GM12878 (cell line): ENCODE data around the gene LGALS4. TPM values are rescaled to one million over a fixed set of nuclear protein-coding genes. Genes with fewer than 3 reads are reported as not detected.

Experiments
- ATAC-seq: fragments of 200-7000 bp; cut with Tn5 transposase; 3 replicates; pipeline ENCODE4 v1.9.1; 2020; ENCODE audit warnings: mild to moderate bottlenecking, moderate library complexity
- BruUV-seq: library from RNA; stranded (reverse); fragments of 400-500 nt; replicated peaks from 2 replicates; lab custom pipeline; 2021; lab: Mats Ljungman, UMichigan
- CTCF ChIA-PET: fragments of 300-600 bp; sonication (Branson Sonifier 250); formaldehyde crosslinking; extraction: SDS; loops from one replicate; lab custom pipeline; 2021; ENCODE audit warnings: inconsistent platforms; lab: Yijun Ruan, JAX
- POLR2A ChIA-PET: fragments of 350-600 bp; formaldehyde crosslinking; extraction: SDS; loops from one replicate; lab custom pipeline; 2021; ENCODE audit warnings: inconsistent platforms; lab: Charles Lee
- RAD21 ChIA-PET: fragments of 300-600 bp; sonication (Branson Sonifier 250); formaldehyde crosslinking; loops from one replicate; lab custom pipeline; 2023; ENCODE audit warnings: antibody characterized with exemption; ENCODE audit not compliant: unreplicated experiment; lab: Charles Lee
- SMC1A ChIA-PET: fragments of 300-600 bp; sonication (Branson Sonifier 250); formaldehyde crosslinking; loops from one replicate; lab custom pipeline; 2023; ENCODE audit not compliant: unreplicated experiment, uncharacterized antibody; lab: Charles Lee
- DNase-seq: peaks from one replicate; pipeline ENCODE4 v3.0.0-alpha.2; 2011; ENCODE audit warnings: low read depth, low spot score
- FAIRE-seq: peaks from 3 replicates; lab custom pipeline; 2011; peaks lifted over from hg19 to GRCh38; lab: Jason Lieb, UNC
- H2AFZ ChIP-seq: 2 replicates; pipeline ENCODE4 v1.6.0; 2011; ENCODE audit warnings: low read depth, low read length, control low read depth; ENCODE audit not compliant: control insufficient read depth
- H3K27ac ChIP-seq: 2 replicates; pipeline ENCODE4 v1.5.1; 2011; ENCODE audit warnings: control low read depth; ENCODE audit not compliant: control insufficient read depth, insufficient read depth
- H3K27me3 ChIP-seq, 2 experiments: replicated peaks in 1 of 2; 2 replicates each; pipeline versions ENCODE4 v1.6.0 to v1.6.1; 2011; ENCODE audit warnings: low read length in 1 of 2; ENCODE audit not compliant: control insufficient read depth in 2 of 2, insufficient read depth in 2 of 2
- H3K36me3 ChIP-seq, 2 experiments: 2 replicates each; pipeline ENCODE4 v1.5.1; 2011; ENCODE audit warnings: low read length in 1 of 2; ENCODE audit not compliant: control insufficient read depth in 2 of 2, insufficient read depth in 2 of 2
- H3K4me1 ChIP-seq: 2 replicates; pipeline ENCODE4 v1.6.1; 2011; ENCODE audit warnings: mild to moderate bottlenecking, low read length, moderate library complexity, mixed read lengths; ENCODE audit not compliant: control insufficient read depth, insufficient read depth
- H3K4me2 ChIP-seq: 2 replicates; pipeline ENCODE4 v1.6.0; 2011; ENCODE audit warnings: control low read depth; ENCODE audit not compliant: control insufficient read depth, insufficient read depth
- H3K4me3 ChIP-seq: fragments of 200-600 bp; sonication (generic); 2 replicates; pipeline ENCODE4 v1.5.1; 2016
- H3K79me2 ChIP-seq: 2 replicates; pipeline ENCODE4 v1.6.0; 2011; ENCODE audit warnings: low read length; ENCODE audit not compliant: control insufficient read depth, insufficient read depth
- H3K9ac ChIP-seq: 2 replicates; pipeline ENCODE4 v1.8.0; 2011; ENCODE audit warnings: low read length, control low read depth, mixed read lengths; ENCODE audit not compliant: control insufficient read depth, insufficient read depth
- H3K9me3 ChIP-seq: replicated peaks from 3 replicates; pipeline ENCODE4 v1.5.1; 2011; ENCODE audit warnings: mild to moderate bottlenecking, low read length; ENCODE audit not compliant: control insufficient read depth, insufficient read depth
- H4K20me1 ChIP-seq: 2 replicates; pipeline ENCODE4 v1.6.0; 2011; ENCODE audit not compliant: control insufficient read depth, insufficient read depth
- CBX3 ChIP-seq: fragments of 200-600 bp; sonication (generic); IDR thresholded peaks from 2 replicates; pipeline ENCODE4 v1.6.1; 2016; ENCODE audit warnings: low read depth, borderline replicate concordance
- CBX5 ChIP-seq: sonication (generic); IDR thresholded peaks from 2 replicates; pipeline ENCODE4 v1.6.1; 2016; ENCODE audit warnings: low read depth, moderate library complexity, mild to moderate bottlenecking, inconsistent platforms
- CHD1 ChIP-seq: IDR thresholded peaks from 2 replicates; pipeline ENCODE4 v1.6.1; 2012; ENCODE audit warnings: low read depth, low read length, improper control_type of control experiment
- CHD2 ChIP-seq: IDR thresholded peaks from 2 replicates; pipeline ENCODE4 v1.6.1; 2011; ENCODE audit warnings: low read depth, low read length, improper control_type of control experiment, borderline replicate concordance
- KDM1A ChIP-seq: fragments of 200-600 bp; sonication (generic); IDR thresholded peaks from 2 replicates; pipeline ENCODE4 v1.6.1; 2016; ENCODE audit warnings: borderline replicate concordance
- MTA3 ChIP-seq: IDR thresholded peaks from 2 replicates; pipeline ENCODE4 v1.6.1; 2012; ENCODE audit warnings: low read length, inconsistent platforms, borderline replicate concordance
- MXI1 ChIP-seq: fragments of 150-350 bp; IDR thresholded peaks from 2 replicates; pipeline ENCODE4 v1.6.1; 2011; ENCODE audit warnings: low read depth, mild to moderate bottlenecking, inconsistent platforms, low read length, improper control_type of control experiment
- MYB ChIP-seq: fragments of 150-350 bp; IDR thresholded peaks from 2 replicates; pipeline ENCODE4 v1.6.1; 2014; ENCODE audit warnings: mild to moderate bottlenecking, low read depth, low read length, borderline replicate concordance
- NFIC ChIP-seq: IDR thresholded peaks from 2 replicates; pipeline ENCODE4 v1.6.1; 2012; ENCODE audit warnings: low read depth, mild to moderate bottlenecking, inconsistent platforms, low read length, moderate library complexity
- NR2C2 ChIP-seq: IDR thresholded peaks from 2 replicates; pipeline ENCODE4 v1.6.1; 2011; ENCODE audit warnings: borderline replicate concordance, low read depth; ENCODE audit not compliant: control insufficient read depth, insufficient read length
- PML ChIP-seq: IDR thresholded peaks from 2 replicates; pipeline ENCODE4 v1.6.1; 2012; ENCODE audit warnings: low read length, inconsistent platforms
- SREBF1 ChIP-seq: IDR thresholded peaks from 2 replicates; pipeline ENCODE4 v1.6.1; 2012; ENCODE audit warnings: mild to moderate bottlenecking, low read length
- STAT3 ChIP-seq: IDR thresholded peaks from 2 replicates; pipeline ENCODE4 v1.6.1; 2011; ENCODE audit warnings: low read depth, low read length, improper control_type of control experiment
- SUZ12 ChIP-seq: fragments of 200-600 bp; sonication (generic); IDR thresholded peaks from one replicate; pipeline ENCODE4 v1.6.1; 2018; ENCODE audit warnings: antibody characterized with exemption, mild to moderate bottlenecking; ENCODE audit not compliant: unreplicated experiment
- WGBS: methylation state at CpG from one replicate; pipeline ENCODE4 v1.1.6; 2016; ENCODE audit warnings: low lambda C conversion rate; ENCODE audit not compliant: insufficient replicate concordance, insufficient coverage; ENCODE audit errors: missing lambda C conversion rate; 5-methylcytosine and 5-hydroxymethylcytosine counted together
- in situ Hi-C: fragments of 300-500 bp; cut with MboI; formaldehyde crosslinking; loops from 9 replicates; pipeline ENCODE4 v1.14.3; 2018; ENCODE audit warnings: mixed read lengths
- intact Hi-C: fragments of 100-400 bp; cut with micrococcal nuclease; formaldehyde crosslinking; loops from one replicate; pipeline ENCODE4 v1.14.2; 2022; ENCODE audit not compliant: unreplicated experiment
- polyA plus RNA-seq, 11 experiments: library from polyadenylated mRNA; depleted of rRNA in 4 of 11; unstranded in 6 of 11; stranded (reverse) in 5 of 11; fragments of >200 nt; fragmentation: Nextera tagmentation in 4 of 11; fragmentation: Illumina TruSeq in 1 of 11; extraction: Ambion mirVana in 4 of 11; extraction: Trizol in 1 of 11; gene quantifications; 1 replicate in 1 of 11; 2 replicates in 10 of 11; pipeline versions ENCODE4 v1.2.1 to v1.2.3, GENCODE V29; 2011 to 2016; ENCODE audit warnings: inconsistent platforms in 2 of 11, missing spikeins in 2 of 11, low read depth in 1 of 11
- total RNA-seq, 4 experiments: library from RNA; depleted of rRNA in 3 of 4; stranded (reverse); fragments of >200 nt in 3 of 4; fragmentation: Illumina TruSeq in 1 of 4; extraction: Trizol in 1 of 4; gene quantifications; 2 replicates each; pipeline versions ENCODE4 v1.2.1 to v1.2.3, GENCODE V29; 2013 to 2021
- TF ChIP-seq, protein P1 (sequence below): fragments of 450-650 bp; IDR thresholded peaks from 2 replicates; pipeline ENCODE4 v1.6.1; 2017; ENCODE audit warnings: antibody characterized with exemption, mild to moderate bottlenecking, moderate library complexity

The LGALS4 gene
- total and polyA plus RNA-seq, 10 of the 15 experiments (the other 5 are each of a cell fraction or from before 2014, with no cell fraction given), result 0.13 to 2.1 (median 0.26) TPM; not detected in 4

- no peaks in the 10 kb centered on the region; a peak in 2 of 4 replicates for H3K27me3 ChIP-seq
- FAIRE-seq, result no peak
- H3K79me2 ChIP-seq, result no peaks in the 10 kb centered on the region
- ChIA-PET CTCF (no interaction called here), SMC1A (no interaction called here), RAD21 (no interaction called here), POLR2A (no interaction called here)
- no peak for DNase-seq
- ATAC-seq, result no peak
- no peaks in the 10 kb centered on the region for H4K20me1 ChIP-seq
- H3K4me2 ChIP-seq, result no peak overlapping the region
- H3K9ac ChIP-seq, result no peak overlapping the region
- intact Hi-C loops (loop anchor here (10.0 kb wide), 1 partner anchor 100 kb away; no protein-coding TSS in a partner anchor), in situ Hi-C loops (no loop called here)
- H3K9me3 ChIP-seq, result no peaks in the 10 kb centered on the region
- no peak overlapping the region for H2AFZ ChIP-seq
- no TSS peak for BruUV-seq
- H3K4me1 ChIP-seq, result no peaks in the 10 kb centered on the region
- H3K27ac ChIP-seq, result no peak overlapping the region
- 72% methylated on average over 7 of the region's 7 CpGs for WGBS
- H3K36me3 ChIP-seq, result no peaks in the 10 kb centered on the region
- no peak for TF ChIP-seq CHD1
- no peak for TF ChIP-seq NR2C2
- TF ChIP-seq, protein P1, sequence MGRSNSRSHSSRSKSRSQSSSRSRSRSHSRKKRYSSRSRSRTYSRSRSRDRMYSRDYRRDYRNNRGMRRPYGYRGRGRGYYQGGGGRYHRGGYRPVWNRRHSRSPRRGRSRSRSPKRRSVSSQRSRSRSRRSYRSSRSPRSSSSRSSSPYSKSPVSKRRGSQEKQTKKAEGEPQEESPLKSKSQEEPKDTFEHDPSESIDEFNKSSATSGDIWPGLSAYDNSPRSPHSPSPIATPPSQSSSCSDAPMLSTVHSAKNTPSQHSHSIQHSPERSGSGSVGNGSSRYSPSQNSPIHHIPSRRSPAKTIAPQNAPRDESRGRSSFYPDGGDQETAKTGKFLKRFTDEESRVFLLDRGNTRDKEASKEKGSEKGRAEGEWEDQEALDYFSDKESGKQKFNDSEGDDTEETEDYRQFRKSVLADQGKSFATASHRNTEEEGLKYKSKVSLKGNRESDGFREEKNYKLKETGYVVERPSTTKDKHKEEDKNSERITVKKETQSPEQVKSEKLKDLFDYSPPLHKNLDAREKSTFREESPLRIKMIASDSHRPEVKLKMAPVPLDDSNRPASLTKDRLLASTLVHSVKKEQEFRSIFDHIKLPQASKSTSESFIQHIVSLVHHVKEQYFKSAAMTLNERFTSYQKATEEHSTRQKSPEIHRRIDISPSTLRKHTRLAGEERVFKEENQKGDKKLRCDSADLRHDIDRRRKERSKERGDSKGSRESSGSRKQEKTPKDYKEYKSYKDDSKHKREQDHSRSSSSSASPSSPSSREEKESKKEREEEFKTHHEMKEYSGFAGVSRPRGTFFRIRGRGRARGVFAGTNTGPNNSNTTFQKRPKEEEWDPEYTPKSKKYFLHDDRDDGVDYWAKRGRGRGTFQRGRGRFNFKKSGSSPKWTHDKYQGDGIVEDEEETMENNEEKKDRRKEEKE, result no peak
- no peak for TF ChIP-seq NFIC
- TF ChIP-seq KDM1A, result no peak
- no peak for TF ChIP-seq CBX3
- TF ChIP-seq SREBF1, result no peak
- TF ChIP-seq CBX5, result no peak
- no peak for TF ChIP-seq MTA3
- TF ChIP-seq PML, result no peak
- no peak for TF ChIP-seq MYB
- no peak for TF ChIP-seq SUZ12
- TF ChIP-seq STAT3, result no peak
- no peak for TF ChIP-seq MXI1
- no peak for TF ChIP-seq CHD2
- no peak overlapping the region for H3K4me3 ChIP-seq
Observed at GRCh38 chr19:38785187-38785699, 27.5 kb downstream of the LGALS4 start.
